ENCODE data around the gene LHX4.

- TF ChIP-seq CTCF (IDR thresholded peaks at IDR 0.05) (no peak), POLR2AphosphoS5 (IDR thresholded peaks at IDR 0.05) (no peak), POLR2A (IDR thresholded peaks at IDR 0.05) (no peak)
Observed at GRCh38 chr1:180281490-180281889, 51.4 kb downstream of the LHX4 start.

Measured in breast epithelium (tissue), 3 donors.